A549 (cell line): Measurements from ENCODE around the gene SUPV3L1. TPM values are rescaled to one million over a fixed set of nuclear protein-coding genes. Genes with fewer than 3 reads are reported as not detected.

Experiments used
- ATAC-seq, 2 experiments: fragments of 200-7000 bp in 1 of 2; fragments of >200 bp in 1 of 2; cut with Nextera tagmentation in 1 of 2; cut with Tn5 transposase in 1 of 2; 3 replicates each; pipeline versions ENCODE4 v1.8.0 to v1.9.1; 2018 to 2020; ENCODE audit warnings: mild to moderate bottlenecking in 1 of 2, moderate library complexity in 1 of 2
- CTCF ChIA-PET: fragments of 300-600 bp; sonication (Branson Sonifier 250); formaldehyde crosslinking; extraction: SDS; loops from one replicate; lab custom pipeline; 2021; ENCODE audit warnings: antibody characterized with exemption, inconsistent platforms; lab: Yijun Ruan, JAX
- POLR2A ChIA-PET: fragments of 350-600 bp; formaldehyde crosslinking; extraction: SDS; loops from one replicate; lab custom pipeline; 2021; ENCODE audit warnings: antibody characterized with exemption, inconsistent platforms; lab: Yijun Ruan, JAX
- DNase-seq, 2 experiments: peaks; one replicate each; pipeline versions ENCODE4 v3.0.0 to v3.0.0-alpha.2; 2011 to 2016; ENCODE audit warnings: low read depth in 1 of 2, low spot score in 1 of 2
- FAIRE-seq: peaks from 2 replicates; lab custom pipeline; 2011; peaks lifted over from hg19 to GRCh38; lab: Jason Lieb, UNC
- H3K27ac ChIP-seq, 2 experiments: fragments of >200 bp; sonication (Bioruptor Twin); formaldehyde crosslinking; 3 replicates each; pipeline ENCODE4 v1.5.1; 2016 to 2017
- H3K4me1 ChIP-seq: fragments of >200 bp; sonication (Bioruptor Twin); formaldehyde crosslinking; 3 replicates; pipeline ENCODE4 v1.6.1; 2016
- H3K4me2 ChIP-seq: fragments of >200 bp; sonication (Bioruptor Twin); formaldehyde crosslinking; 3 replicates; pipeline ENCODE4 v1.6.1; 2016
- H3K4me3 ChIP-seq: fragments of >200 bp; sonication (Bioruptor Twin); formaldehyde crosslinking; 3 replicates; pipeline ENCODE4 v1.5.1; 2016
- H3K9me3 ChIP-seq: fragments of >200 bp; sonication (Bioruptor Twin); formaldehyde crosslinking; 3 replicates; pipeline ENCODE4 v1.6.1; 2016
- CBX8 ChIP-seq: fragments of 200-600 bp; sonication (generic); IDR thresholded peaks from 2 replicates; pipeline ENCODE4 v1.6.1; 2016
- ESRRA ChIP-seq: fragments of 150-350 bp; IDR thresholded peaks from 2 replicates; pipeline ENCODE4 v1.6.1; 2014; ENCODE audit warnings: mild to moderate bottlenecking, low read length, borderline replicate concordance
- FOSL2 ChIP-seq, 2 experiments: fragments of 450-650 bp in 1 of 2; fragments of >200 bp in 1 of 2; sonication (Bioruptor Twin) in 1 of 2; formaldehyde crosslinking; IDR thresholded peaks; 2 replicates each; pipeline versions ENCODE4 v1.5.0 to v1.6.1; 2016 to 2020; ENCODE audit warnings: mild to moderate bottlenecking in 1 of 2, moderate library complexity in 1 of 2
- GATA3 ChIP-seq: IDR thresholded peaks from 2 replicates; pipeline ENCODE4 v1.6.1; 2012; ENCODE audit warnings: borderline replicate concordance
- HDAC2 ChIP-seq: fragments of 200-600 bp; sonication (generic); IDR thresholded peaks from 2 replicates; pipeline ENCODE4 v1.6.1; 2016
- HEYL ChIP-seq: fragments of 250-450 bp; sonication (Bioruptor Pico); IDR thresholded peaks from 2 replicates; pipeline ENCODE4 v1.8.0; 2021; ENCODE audit warnings: mild to moderate bottlenecking, moderate library complexity
- HOXB13 ChIP-seq: fragments of 250-450 bp; sonication (Bioruptor Pico); IDR thresholded peaks from 2 replicates; pipeline ENCODE4 v1.5.0; 2020; ENCODE audit warnings: low read depth, mild to moderate bottlenecking, moderate library complexity
- HOXB5 ChIP-seq: fragments of 250-450 bp; sonication (Bioruptor Pico); IDR thresholded peaks from 2 replicates; pipeline ENCODE4 v1.5.0; 2020; ENCODE audit warnings: mild to moderate bottlenecking, moderate library complexity
- JUN ChIP-seq, 2 experiments: fragments of >200 bp; sonication (Bioruptor Twin); formaldehyde crosslinking; IDR thresholded peaks; 2 replicates in 1 of 2; 3 replicates in 1 of 2; pipeline ENCODE4 v1.6.1; 2016 to 2017
- JUNB ChIP-seq: fragments of >200 bp; sonication (Bioruptor Twin); formaldehyde crosslinking; IDR thresholded peaks from 2 replicates; pipeline ENCODE4 v1.6.1; 2016
- KDM5A ChIP-seq: fragments of 200-600 bp; sonication (generic); IDR thresholded peaks from 2 replicates; pipeline ENCODE4 v1.6.1; 2016; ENCODE audit warnings: antibody characterized with exemption, mild to moderate bottlenecking
- MAFK ChIP-seq: fragments of 450-650 bp; IDR thresholded peaks from 2 replicates; pipeline ENCODE4 v1.6.1; 2014; ENCODE audit not compliant: partially characterized antibody
- MYC ChIP-seq: IDR thresholded peaks from 2 replicates; pipeline ENCODE4 v1.6.1; 2012; ENCODE audit warnings: mild to moderate bottlenecking, inconsistent platforms, low read length, improper control_type of control experiment, borderline replicate concordance
- RARB ChIP-seq: fragments of 250-450 bp; sonication (Bioruptor Pico); IDR thresholded peaks from 2 replicates; pipeline ENCODE4 v1.8.0; 2021; ENCODE audit warnings: mild to moderate bottlenecking, moderate library complexity
- RCOR1 ChIP-seq: fragments of 150-350 bp; IDR thresholded peaks from 2 replicates; pipeline ENCODE4 v1.6.1; 2014; ENCODE audit warnings: antibody characterized with exemption, low read length, low read depth
- RFX5 ChIP-seq: fragments of 450-650 bp; IDR thresholded peaks from 2 replicates; pipeline ENCODE4 v1.7.1; 2014; ENCODE audit warnings: antibody characterized with exemption, mild to moderate bottlenecking, moderate library complexity
- SMC3 ChIP-seq: fragments of >200 bp; sonication (Bioruptor Twin); formaldehyde crosslinking; IDR thresholded peaks from 3 replicates; pipeline ENCODE4 v1.6.1; 2018; ENCODE audit warnings: inconsistent platforms
- TFCP2L1 ChIP-seq: fragments of 250-450 bp; sonication (Bioruptor Pico); IDR thresholded peaks from 2 replicates; pipeline ENCODE4 v1.5.0; 2021; ENCODE audit warnings: mild to moderate bottlenecking
- TP53 ChIP-seq: fragments of 250-450 bp; sonication (Bioruptor Pico); IDR thresholded peaks from 2 replicates; pipeline ENCODE4 v1.5.0; 2021; ENCODE audit warnings: mild to moderate bottlenecking, moderate library complexity
- ZC3H11A ChIP-seq: fragments of 450-650 bp; IDR thresholded peaks from 2 replicates; pipeline ENCODE4 v1.6.1; 2014; ENCODE audit warnings: antibody characterized with exemption, mild to moderate bottlenecking
- ZSCAN20 ChIP-seq: fragments of 250-450 bp; sonication (Bioruptor Pico); IDR thresholded peaks from 2 replicates; pipeline ENCODE4 v1.8.0; 2022; ENCODE audit warnings: mild to moderate bottlenecking, moderate library complexity
- WGBS: methylation state at CpG from one replicate; pipeline ENCODE4 v1.1.6; 2017; ENCODE audit errors: missing lambda C conversion rate; 5-methylcytosine and 5-hydroxymethylcytosine counted together
- polyA plus RNA-seq, 4 experiments: library from polyadenylated mRNA; depleted of rRNA in 3 of 4; stranded (reverse); fragments of >200 nt; fragmentation: RNase III in 1 of 4; extraction: RNeasy Plus Mini Kit Qiagen cat#74134 plus additional on column Dnase treatment in 1 of 4; gene quantifications; 2 replicates in 3 of 4; 3 replicates in 1 of 4; pipeline ENCODE4 v1.2.3, GENCODE V29; 2011 to 2017
- TF ChIP-seq, protein P1 (sequence below): fragments of 150-350 bp; IDR thresholded peaks from 2 replicates; pipeline ENCODE4 v1.6.1; 2014; ENCODE audit warnings: low read depth, mild to moderate bottlenecking, low read length
- TF ChIP-seq, protein P2 (sequence below): fragments of 200-600 bp; sonication (generic); IDR thresholded peaks from 2 replicates; pipeline ENCODE4 v1.6.1; 2016; ENCODE audit warnings: antibody characterized with exemption, mild to moderate bottlenecking, moderate library complexity
- TF ChIP-seq, protein P3 (sequence below): IDR thresholded peaks from 2 replicates; pipeline ENCODE4 v1.6.1; 2012; ENCODE audit warnings: low read depth, borderline replicate concordance
- TF ChIP-seq, protein P4 (sequence below): fragments of >200 bp; sonication (Bioruptor Twin); formaldehyde crosslinking; IDR thresholded peaks from 3 replicates; pipeline ENCODE4 v1.6.1; 2016

SUPV3L1 gene
- polyA plus RNA-seq, 2 of the 4 experiments (the other 2 are of a cell fraction): 31.9 to 57.4 TPM

DNA sequence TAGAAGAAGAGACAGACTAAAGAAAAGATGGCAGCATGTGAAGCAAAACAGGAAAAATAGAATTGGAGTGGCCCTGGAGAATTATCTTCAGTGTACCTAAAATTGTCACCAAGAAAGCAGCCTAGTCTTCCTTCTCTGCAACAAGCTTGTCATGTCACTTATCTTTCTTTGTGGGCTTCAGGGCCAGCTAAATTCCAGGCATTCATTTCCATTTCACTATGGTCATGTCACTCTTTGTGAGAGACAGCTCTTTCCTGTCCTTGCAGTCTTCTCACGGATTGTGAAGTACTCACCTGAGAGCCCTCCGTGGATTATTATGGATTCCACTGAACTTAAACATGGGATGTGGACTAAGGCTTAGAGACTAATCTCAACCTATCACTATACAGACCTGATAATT, 31.1 kb downstream of the SUPV3L1 start (continued):
- TF ChIP-seq, protein P1, sequence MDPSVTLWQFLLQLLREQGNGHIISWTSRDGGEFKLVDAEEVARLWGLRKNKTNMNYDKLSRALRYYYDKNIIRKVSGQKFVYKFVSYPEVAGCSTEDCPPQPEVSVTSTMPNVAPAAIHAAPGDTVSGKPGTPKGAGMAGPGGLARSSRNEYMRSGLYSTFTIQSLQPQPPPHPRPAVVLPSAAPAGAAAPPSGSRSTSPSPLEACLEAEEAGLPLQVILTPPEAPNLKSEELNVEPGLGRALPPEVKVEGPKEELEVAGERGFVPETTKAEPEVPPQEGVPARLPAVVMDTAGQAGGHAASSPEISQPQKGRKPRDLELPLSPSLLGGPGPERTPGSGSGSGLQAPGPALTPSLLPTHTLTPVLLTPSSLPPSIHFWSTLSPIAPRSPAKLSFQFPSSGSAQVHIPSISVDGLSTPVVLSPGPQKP: no peak
- TF ChIP-seq JUNB: no peak

DNA sequence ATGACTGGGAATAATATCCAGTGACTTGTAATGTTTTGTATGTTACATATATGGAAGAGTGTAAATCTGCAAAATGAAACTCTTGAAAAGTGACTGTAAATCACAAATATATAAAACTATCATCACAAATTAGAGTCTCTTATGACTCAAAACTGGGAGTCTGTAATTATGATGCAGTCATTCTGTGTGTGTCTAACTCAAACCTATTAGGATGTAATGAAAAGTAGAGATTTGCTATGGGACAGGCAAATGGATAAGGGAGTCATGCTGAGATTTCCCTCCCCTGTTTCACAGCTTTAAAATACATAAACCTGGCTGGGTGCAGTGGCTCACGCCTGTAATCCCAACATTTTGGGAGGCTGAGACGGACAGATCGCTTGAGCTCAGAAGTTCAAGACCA, 31.5 kb downstream of the SUPV3L1 start:
- Histone ChIP-seq H3K4me3 (no peak overlapping the region), H3K9me3 (no peaks in the 10 kb centered on the region), H3K4me2 (no peak overlapping the region), H3K27ac (no peak overlapping the region), H3K4me1 (peaks cover 13% of the 10 kb centered on the region)
- CTCF ChIA-PET: interaction anchor here (2.2 kb wide), 1 partner anchor 11 kb away, joined by 7 read pairs; no protein-coding TSS in a partner anchor
- FAIRE-seq (no peak), ATAC-seq (no peak), DNase-seq (no peak)
- no peak for TF ChIP-seq GATA3
- no peak for TF ChIP-seq HDAC2
- no peak for TF ChIP-seq ZC3H11A
- no peak for TF ChIP-seq RCOR1
- TF ChIP-seq SMC3: no peak
- TF ChIP-seq, protein P2, sequence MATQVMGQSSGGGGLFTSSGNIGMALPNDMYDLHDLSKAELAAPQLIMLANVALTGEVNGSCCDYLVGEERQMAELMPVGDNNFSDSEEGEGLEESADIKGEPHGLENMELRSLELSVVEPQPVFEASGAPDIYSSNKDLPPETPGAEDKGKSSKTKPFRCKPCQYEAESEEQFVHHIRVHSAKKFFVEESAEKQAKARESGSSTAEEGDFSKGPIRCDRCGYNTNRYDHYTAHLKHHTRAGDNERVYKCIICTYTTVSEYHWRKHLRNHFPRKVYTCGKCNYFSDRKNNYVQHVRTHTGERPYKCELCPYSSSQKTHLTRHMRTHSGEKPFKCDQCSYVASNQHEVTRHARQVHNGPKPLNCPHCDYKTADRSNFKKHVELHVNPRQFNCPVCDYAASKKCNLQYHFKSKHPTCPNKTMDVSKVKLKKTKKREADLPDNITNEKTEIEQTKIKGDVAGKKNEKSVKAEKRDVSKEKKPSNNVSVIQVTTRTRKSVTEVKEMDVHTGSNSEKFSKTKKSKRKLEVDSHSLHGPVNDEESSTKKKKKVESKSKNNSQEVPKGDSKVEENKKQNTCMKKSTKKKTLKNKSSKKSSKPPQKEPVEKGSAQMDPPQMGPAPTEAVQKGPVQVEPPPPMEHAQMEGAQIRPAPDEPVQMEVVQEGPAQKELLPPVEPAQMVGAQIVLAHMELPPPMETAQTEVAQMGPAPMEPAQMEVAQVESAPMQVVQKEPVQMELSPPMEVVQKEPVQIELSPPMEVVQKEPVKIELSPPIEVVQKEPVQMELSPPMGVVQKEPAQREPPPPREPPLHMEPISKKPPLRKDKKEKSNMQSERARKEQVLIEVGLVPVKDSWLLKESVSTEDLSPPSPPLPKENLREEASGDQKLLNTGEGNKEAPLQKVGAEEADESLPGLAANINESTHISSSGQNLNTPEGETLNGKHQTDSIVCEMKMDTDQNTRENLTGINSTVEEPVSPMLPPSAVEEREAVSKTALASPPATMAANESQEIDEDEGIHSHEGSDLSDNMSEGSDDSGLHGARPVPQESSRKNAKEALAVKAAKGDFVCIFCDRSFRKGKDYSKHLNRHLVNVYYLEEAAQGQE: no peak
- no peak for TF ChIP-seq ZSCAN20
- TF ChIP-seq CBX8: no peak
- no peak for TF ChIP-seq MYC
- TF ChIP-seq TFCP2L1 (CRISPR knock-in tag): no peak
- TF ChIP-seq HOXB13: no peak
- TF ChIP-seq HOXB5 (CRISPR knock-in tag): no peak
- TF ChIP-seq JUN (IDR thresholded peaks at IDR 0.05): no peak
- no peak for TF ChIP-seq RFX5
- TF ChIP-seq, protein P1: no peak
- no peak for TF ChIP-seq KDM5A
- no peak for TF ChIP-seq MAFK
- TF ChIP-seq FOSL2 (IDR thresholded peaks at IDR 0.05): no peak
- no peak for TF ChIP-seq FOSL2 (CRISPR knock-in tag; IDR thresholded peaks at IDR 0.05)
- POLR2A ChIA-PET: no interaction called here
- WGBS: 92% methylated on average over 3 of the region's 3 CpGs

DNA sequence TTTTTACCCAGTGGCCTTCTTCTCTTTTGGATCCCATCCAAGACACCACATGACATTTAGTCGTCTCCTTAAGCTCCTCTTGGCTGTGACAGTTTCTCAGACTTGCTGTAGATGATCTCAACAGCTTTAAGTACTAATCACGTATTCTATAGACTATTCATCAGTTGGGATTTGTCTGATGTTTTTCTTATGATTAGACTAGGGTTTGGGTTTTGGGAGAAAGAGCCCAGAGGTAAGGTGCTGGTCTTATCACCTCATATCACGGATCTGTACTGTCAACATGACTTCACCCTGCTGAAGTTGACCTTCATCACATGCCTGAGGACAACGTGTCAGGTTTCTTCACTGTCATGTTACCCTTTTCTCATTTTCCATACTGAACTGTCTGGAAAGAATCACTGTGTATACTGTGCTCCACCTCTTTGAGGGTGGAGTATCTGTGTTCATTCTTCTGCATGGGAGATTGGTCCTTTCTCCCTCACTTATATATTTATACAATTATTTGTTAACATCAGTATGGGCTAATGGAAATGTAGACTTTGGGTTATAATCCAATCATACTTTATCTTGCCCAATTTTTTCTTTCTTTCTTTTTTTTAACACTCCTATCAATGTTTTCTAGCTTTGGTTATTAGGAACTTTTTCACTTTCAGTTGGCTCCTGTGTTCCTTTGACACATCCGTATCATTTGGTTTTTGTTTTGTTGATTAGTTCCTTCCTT, 33.7 kb downstream of the SUPV3L1 start:
- H3K4me3 ChIP-seq: no peak overlapping the region
- no peaks in the 10 kb centered on the region for H3K9me3 ChIP-seq
- CTCF ChIA-PET: interaction anchor here (0.7 to 1.6 kb wide), 4 partner anchors 9 to 179 kb away, joined by 3 to 5 read pairs (median 4); no protein-coding TSS in a partner anchor
- no peak for FAIRE-seq
- POLR2A ChIA-PET: no interaction called here
- TF ChIP-seq JUNB (no peak), SMC3 (no peak), KDM5A (no peak), HDAC2 (no peak), ZSCAN20 (no peak), GATA3 (no peak), TP53 (CRISPR knock-in tag) (no peak), ESRRA (no peak), RARB (CRISPR knock-in tag) (no peak), HEYL (CRISPR knock-in tag) (no peak)
- TF ChIP-seq, protein P3, sequence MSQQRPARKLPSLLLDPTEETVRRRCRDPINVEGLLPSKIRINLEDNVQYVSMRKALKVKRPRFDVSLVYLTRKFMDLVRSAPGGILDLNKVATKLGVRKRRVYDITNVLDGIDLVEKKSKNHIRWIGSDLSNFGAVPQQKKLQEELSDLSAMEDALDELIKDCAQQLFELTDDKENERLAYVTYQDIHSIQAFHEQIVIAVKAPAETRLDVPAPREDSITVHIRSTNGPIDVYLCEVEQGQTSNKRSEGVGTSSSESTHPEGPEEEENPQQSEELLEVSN: no peak
- TF ChIP-seq, protein P4, sequence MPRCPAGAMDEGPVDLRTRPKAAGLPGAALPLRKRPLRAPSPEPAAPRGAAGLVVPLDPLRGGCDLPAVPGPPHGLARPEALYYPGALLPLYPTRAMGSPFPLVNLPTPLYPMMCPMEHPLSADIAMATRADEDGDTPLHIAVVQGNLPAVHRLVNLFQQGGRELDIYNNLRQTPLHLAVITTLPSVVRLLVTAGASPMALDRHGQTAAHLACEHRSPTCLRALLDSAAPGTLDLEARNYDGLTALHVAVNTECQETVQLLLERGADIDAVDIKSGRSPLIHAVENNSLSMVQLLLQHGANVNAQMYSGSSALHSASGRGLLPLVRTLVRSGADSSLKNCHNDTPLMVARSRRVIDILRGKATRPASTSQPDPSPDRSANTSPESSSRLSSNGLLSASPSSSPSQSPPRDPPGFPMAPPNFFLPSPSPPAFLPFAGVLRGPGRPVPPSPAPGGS: no peak
- TF ChIP-seq, all 56 proteins: peak for 0
- H3K27ac ChIP-seq: peak overlapping the region in 1 of 2 experiments; percentile 50; a peak in 2 of 6 replicates
- H3K4me1 ChIP-seq: peaks cover 35% of the 10 kb centered on the region
- 54% methylated on average over 5 of the region's 5 CpGs for WGBS
- DNase-seq (no peak), ATAC-seq (no peak)
- no peak overlapping the region; the same call in 2 of the 3 replicates for H3K4me2 ChIP-seq
